ENCODE measurements around the gene MR1.

DNA sequence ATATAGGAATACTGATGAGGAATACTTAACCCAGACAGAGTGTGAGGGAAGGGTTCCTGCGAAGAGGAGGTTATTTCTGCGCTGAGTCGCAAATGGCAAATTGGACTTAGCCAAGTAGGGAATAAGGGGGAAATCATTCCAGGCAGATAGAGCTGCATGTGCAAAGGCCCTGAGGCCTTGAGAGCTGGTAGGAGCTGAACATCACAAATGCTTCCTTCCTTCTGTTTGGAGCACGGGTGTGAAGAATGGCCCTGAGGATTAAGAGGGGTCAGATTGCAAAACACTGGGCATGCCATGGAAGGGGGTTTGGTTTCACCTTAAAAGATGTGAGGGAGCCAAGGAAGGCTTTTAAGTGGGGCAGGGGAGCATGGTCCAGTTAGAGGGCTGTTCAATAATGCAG, 67.2 kb downstream of the MR1 start:
- TF ChIP-seq, protein P1, sequence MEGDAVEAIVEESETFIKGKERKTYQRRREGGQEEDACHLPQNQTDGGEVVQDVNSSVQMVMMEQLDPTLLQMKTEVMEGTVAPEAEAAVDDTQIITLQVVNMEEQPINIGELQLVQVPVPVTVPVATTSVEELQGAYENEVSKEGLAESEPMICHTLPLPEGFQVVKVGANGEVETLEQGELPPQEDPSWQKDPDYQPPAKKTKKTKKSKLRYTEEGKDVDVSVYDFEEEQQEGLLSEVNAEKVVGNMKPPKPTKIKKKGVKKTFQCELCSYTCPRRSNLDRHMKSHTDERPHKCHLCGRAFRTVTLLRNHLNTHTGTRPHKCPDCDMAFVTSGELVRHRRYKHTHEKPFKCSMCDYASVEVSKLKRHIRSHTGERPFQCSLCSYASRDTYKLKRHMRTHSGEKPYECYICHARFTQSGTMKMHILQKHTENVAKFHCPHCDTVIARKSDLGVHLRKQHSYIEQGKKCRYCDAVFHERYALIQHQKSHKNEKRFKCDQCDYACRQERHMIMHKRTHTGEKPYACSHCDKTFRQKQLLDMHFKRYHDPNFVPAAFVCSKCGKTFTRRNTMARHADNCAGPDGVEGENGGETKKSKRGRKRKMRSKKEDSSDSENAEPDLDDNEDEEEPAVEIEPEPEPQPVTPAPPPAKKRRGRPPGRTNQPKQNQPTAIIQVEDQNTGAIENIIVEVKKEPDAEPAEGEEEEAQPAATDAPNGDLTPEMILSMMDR (conservative IDR thresholded peaks at IDR 0.05; ENCODE audit: low read length), result no peak
- no peak for TF ChIP-seq EZH2phosphoT487 (IDR thresholded peaks at IDR 0.05; ENCODE audit: borderline replicate concordance, low read depth, low read length)
